Erythroblast (primary cell): ENCODE data around the gene SAC3D1.

Source experiments
- DNase-seq, 2 experiments: peaks; one replicate each; lab custom pipeline; 2025; lab: John Stamatoyannopoulos, UW
- GATA1 ChIP-seq: IDR thresholded peaks from 2 replicates; pipeline ENCODE4 v1.6.1; 2011; ENCODE audit warnings: low read depth, mild to moderate bottlenecking, control low read depth, low read length, moderate library complexity
- POLR2A ChIP-seq: IDR thresholded peaks from 2 replicates; pipeline ENCODE4 v1.6.1; 2011; ENCODE audit warnings: mild to moderate bottlenecking, low read length

SAC3D1 gene

GRCh38 chr11:65059959-65060824, 19.2 kb downstream of the SAC3D1 start:
- DNase-seq = peak; percentile 20 to 28
- TF ChIP-seq POLR2A (no peak), GATA1 (no peak)

- DNase-seq = peak; percentile 56 to 60
- TF ChIP-seq GATA1 (no peak), POLR2A (no peak)
These were observed 20.0 kb downstream of the SAC3D1 start for GRCh38 chr11:65060913-65061408.

- no peak for DNase-seq
- TF ChIP-seq POLR2A = no peak
- no peak for TF ChIP-seq GATA1
These were observed 22.5 kb downstream of the SAC3D1 start for GRCh38 chr11:65063532-65063931.

- TF ChIP-seq GATA1 (no peak), POLR2A (no peak)
- no peak for DNase-seq
These were observed 23.8 kb downstream of the SAC3D1 start for GRCh38 chr11:65064847-65065240.

- no peak for DNase-seq
- TF ChIP-seq POLR2A (no peak), GATA1 (no peak)
These were observed 24.8 kb downstream of the SAC3D1 start for GRCh38 chr11:65065851-65066250.

GRCh38 chr11:65066315-65066714, 25.3 kb downstream of the SAC3D1 start:
- no peak for DNase-seq
- no peak for TF ChIP-seq POLR2A
- TF ChIP-seq GATA1 = no peak

GRCh38 chr11:65066805-65067291, 25.8 kb downstream of the SAC3D1 start:
- DNase-seq = no peak
- TF ChIP-seq GATA1 (no peak), POLR2A (no peak)

- no peak for DNase-seq
- no peak for TF ChIP-seq GATA1
- TF ChIP-seq POLR2A = no peak
These were observed 26.4 kb downstream of the SAC3D1 start for GRCh38 chr11:65067446-65067845.

- TF ChIP-seq POLR2A = no peak
- no peak for TF ChIP-seq GATA1
- DNase-seq = no peak
These were observed 28.2 kb downstream of the SAC3D1 start for GRCh38 chr11:65069217-65069616.

GRCh38 chr11:65071907-65072630, 31.1 kb downstream of the SAC3D1 start:
- TF ChIP-seq GATA1 = no peak
- TF ChIP-seq POLR2A = no peak
- no peak for DNase-seq

- TF ChIP-seq POLR2A (no peak), GATA1 (no peak)
These were observed 31.6 kb downstream of the SAC3D1 start for GRCh38 chr11:65072631-65072966.

GRCh38 chr11:65077451-65077850, 36.4 kb downstream of the SAC3D1 start:
- TF ChIP-seq POLR2A = no peak
- no peak for TF ChIP-seq GATA1
- DNase-seq = no peak

More at GRCh38 chr11:65072631-65072966, 31.6 kb downstream of the SAC3D1 start:
- no peak for DNase-seq

- no peak for TF ChIP-seq POLR2A
- DNase-seq = peak; percentile 60 to 66
These were observed 37.1 kb downstream of the SAC3D1 start for GRCh38 chr11:65078151-65078550.

GRCh38 chr11:65078786-65079342, 37.9 kb downstream of the SAC3D1 start:
- TF ChIP-seq GATA1 = no peak
- no peak for TF ChIP-seq POLR2A
- DNase-seq = no peak

- no peak for TF ChIP-seq GATA1
- no peak for TF ChIP-seq POLR2A
- peak; percentile 43 to 62 for DNase-seq
These were observed 42.3 kb downstream of the SAC3D1 start for GRCh38 chr11:65083134-65083833.
